ENCODE measurements around the gene LSAMP. TPM values are rescaled to one million over a fixed set of nuclear protein-coding genes. Genes with fewer than 3 reads are reported as not detected.

LSAMP gene
- polyA plus RNA-seq, 1 donor from 2014 or later: 0.94 TPM

DNA sequence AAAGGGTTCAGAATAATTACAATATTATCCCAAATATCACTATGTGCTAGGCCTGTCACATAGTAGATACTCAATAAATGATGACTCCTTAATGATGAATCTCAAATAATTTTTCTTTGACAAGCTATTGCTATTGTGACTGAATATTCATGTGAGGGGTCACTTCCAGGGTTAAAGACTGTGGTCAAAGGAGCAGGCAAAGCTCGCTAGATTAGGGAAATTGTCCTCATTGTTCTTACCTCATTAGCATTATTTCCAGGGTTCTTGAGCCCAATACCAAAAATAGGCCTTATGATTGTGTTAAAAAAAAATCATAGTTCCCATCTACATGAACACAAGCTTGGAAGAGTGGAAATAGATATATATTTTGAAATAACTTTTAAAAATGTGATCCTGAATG, 569.8 kb downstream of the LSAMP start:
- no peaks in the 10 kb centered on the region for H3K27me3 Mint-ChIP-seq
- H3K27ac Mint-ChIP-seq: no peak overlapping the region
- H3K36me3 Mint-ChIP-seq: no peaks in the 10 kb centered on the region
- H3K9me3 Mint-ChIP-seq: no peaks in the 10 kb centered on the region
- no peaks in the 10 kb centered on the region for H3K4me1 Mint-ChIP-seq
- H3K4me3 Mint-ChIP-seq: no peak overlapping the region

- no peaks in the 10 kb centered on the region for H3K9me3 Mint-ChIP-seq
- H3K4me3 Mint-ChIP-seq: no peak overlapping the region
- H3K36me3 Mint-ChIP-seq: no peaks in the 10 kb centered on the region
- H3K27ac Mint-ChIP-seq: no peak overlapping the region
- H3K4me1 Mint-ChIP-seq: peaks cover 0 to 1% (median 0%) of the 10 kb centered on the region in 3 donors
- peaks cover 2% of the 10 kb centered on the region for H3K27me3 Mint-ChIP-seq
Observed at GRCh38 chr3:115871735-115872134, 573.6 kb downstream of the LSAMP start.

DNA sequence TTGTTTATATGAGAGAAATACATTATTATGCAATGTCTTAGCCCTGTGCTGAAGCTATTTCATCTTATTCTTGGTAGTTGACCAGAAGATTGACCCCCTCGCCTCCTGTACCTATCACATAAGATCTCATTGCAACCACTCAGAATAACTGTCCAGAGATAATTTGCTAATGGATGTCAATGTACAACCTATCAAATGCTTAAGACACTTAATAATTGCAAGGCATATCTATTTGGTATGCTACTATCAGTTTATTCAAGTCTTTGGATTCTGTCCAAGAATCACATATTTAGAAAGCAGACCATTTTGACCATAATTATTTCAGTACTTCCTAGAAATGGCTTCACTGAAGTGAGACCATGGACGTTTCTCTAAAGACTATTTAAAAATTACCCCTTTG, 580.4 kb downstream of the LSAMP start:
- H3K27me3 Mint-ChIP-seq: peaks cover 2% of the 10 kb centered on the region
- no peaks in the 10 kb centered on the region for H3K9me3 Mint-ChIP-seq
- H3K36me3 Mint-ChIP-seq: no peaks in the 10 kb centered on the region
- no peak overlapping the region for H3K4me3 Mint-ChIP-seq
- no peak overlapping the region for H3K27ac Mint-ChIP-seq
- peaks cover 0 to 4% (median 1%) of the 10 kb centered on the region in 3 donors for H3K4me1 Mint-ChIP-seq

- Mint-ChIP-seq H3K27me3 (peaks cover 12% of the 10 kb centered on the region), H3K36me3 (no peaks in the 10 kb centered on the region), H3K4me3 (no peak overlapping the region), H3K9me3 (no peaks in the 10 kb centered on the region), H3K4me1 (peaks cover 1 to 4% (median 3%) of the 10 kb centered on the region in 3 donors), H3K27ac (no peak overlapping the region)
Observed at GRCh38 chr3:115862849-115863248, 582.4 kb downstream of the LSAMP start.

DNA sequence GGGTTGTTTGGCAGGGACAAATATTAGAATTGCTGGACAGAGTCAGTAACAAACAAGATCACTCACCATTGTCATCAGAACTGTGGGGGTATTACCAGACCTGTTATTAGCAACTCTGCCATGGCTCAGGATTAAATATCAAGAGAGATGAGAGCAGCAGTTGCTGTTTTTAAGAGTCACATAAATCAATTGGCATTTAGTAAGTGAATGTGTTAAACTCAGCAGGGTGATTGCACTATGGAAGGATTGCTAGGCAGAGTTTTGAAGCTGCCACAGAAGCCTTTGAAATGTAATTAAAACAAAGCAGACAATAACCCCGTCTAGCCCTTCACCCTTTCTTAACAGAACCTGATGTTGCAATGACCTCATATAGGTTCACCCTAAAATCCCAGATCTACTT, 583.2 kb downstream of the LSAMP start:
- Mint-ChIP-seq H3K36me3 (no peaks in the 10 kb centered on the region), H3K27me3 (peaks cover 12% of the 10 kb centered on the region), H3K4me3 (no peak overlapping the region), H3K9me3 (no peaks in the 10 kb centered on the region), H3K4me1 (peaks cover 0 to 4% (median 3%) of the 10 kb centered on the region in 3 donors), H3K27ac (no peak overlapping the region)

GRCh38 chr3:115861166-115861733, 584.0 kb downstream of the LSAMP start:
- H3K36me3 Mint-ChIP-seq: no peaks in the 10 kb centered on the region
- H3K4me3 Mint-ChIP-seq: no peak overlapping the region
- H3K4me1 Mint-ChIP-seq: peaks cover 0 to 4% (median 3%) of the 10 kb centered on the region in 3 donors
- peak overlapping the region in 1 of 3 donors; percentile 4 for H3K27ac Mint-ChIP-seq
- no peaks in the 10 kb centered on the region for H3K9me3 Mint-ChIP-seq
- H3K27me3 Mint-ChIP-seq: peaks cover 12% of the 10 kb centered on the region

DNA sequence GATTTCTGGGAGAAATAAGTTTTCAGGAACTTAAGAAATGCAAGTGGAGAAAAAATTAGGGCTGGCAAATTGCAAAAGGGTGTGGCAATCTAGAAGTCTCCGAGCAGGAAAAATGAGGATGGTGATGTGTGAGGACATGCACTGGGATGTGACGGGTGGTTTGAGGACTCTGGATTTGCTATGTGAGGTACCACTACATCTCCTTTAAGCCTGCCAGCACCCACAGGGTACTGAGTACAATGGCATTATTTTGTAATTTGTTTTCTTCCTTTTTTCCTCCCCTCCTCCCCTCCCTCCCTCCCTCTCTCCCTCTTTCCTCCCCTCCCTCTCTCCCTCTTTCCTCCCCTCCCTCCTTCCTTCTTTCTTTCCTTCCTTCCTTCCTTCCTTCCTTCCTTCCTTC, 584.5 kb downstream of the LSAMP start:
- peak overlapping the region in 1 of 3 donors; percentile 4 for H3K27ac Mint-ChIP-seq
- H3K4me3 Mint-ChIP-seq: no peak overlapping the region
- H3K4me1 Mint-ChIP-seq: peaks cover 0 to 3% (median 3%) of the 10 kb centered on the region in 3 donors
- H3K27me3 Mint-ChIP-seq: peaks cover 12% of the 10 kb centered on the region
- no peaks in the 10 kb centered on the region for H3K36me3 Mint-ChIP-seq
- no peaks in the 10 kb centered on the region for H3K9me3 Mint-ChIP-seq

DNA sequence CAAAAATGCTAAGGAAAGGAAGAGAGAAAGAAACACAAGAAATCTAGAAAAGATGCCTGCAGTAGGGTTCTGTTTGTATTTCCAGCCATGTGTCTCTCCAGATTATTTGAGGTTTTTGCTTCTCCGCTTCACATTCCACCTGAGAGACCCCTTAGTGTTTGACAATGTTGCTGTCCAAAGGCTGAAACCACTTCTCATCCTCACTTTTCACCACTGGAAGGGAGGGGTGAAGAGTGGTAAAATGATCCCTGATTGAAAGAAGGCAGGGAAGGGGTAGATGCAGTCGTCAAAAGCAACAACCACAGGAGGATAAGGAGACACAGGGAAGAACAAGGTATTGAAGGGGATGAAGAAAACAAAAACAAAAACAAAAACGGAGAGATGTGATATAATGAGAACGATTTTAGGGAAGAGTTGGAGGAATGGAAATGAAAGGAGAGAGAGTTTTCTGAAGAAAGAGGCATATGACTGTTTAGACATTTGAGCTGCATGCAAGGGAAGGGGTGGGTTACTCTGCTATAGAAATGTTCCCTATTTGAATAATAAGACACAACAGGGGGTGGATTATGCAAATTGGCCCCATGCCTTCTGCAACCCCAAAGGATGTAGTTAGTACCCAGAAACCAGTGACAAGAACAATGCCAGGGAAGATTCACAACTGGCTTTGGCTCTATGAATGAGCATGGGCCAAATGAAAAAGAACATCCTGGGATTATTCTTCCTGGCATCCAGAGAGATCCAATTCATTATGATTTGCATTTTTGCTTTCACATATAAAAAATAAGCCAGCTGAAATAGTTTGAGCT, 586.1 kb downstream of the LSAMP start:
- H3K27ac Mint-ChIP-seq: no peak overlapping the region
- H3K4me3 Mint-ChIP-seq: no peak overlapping the region
- H3K9me3 Mint-ChIP-seq: no peaks in the 10 kb centered on the region
- peaks cover 12% of the 10 kb centered on the region for H3K27me3 Mint-ChIP-seq
- H3K36me3 Mint-ChIP-seq: no peaks in the 10 kb centered on the region
- peaks cover 0 to 3% (median 0%) of the 10 kb centered on the region in 3 donors for H3K4me1 Mint-ChIP-seq

DNA sequence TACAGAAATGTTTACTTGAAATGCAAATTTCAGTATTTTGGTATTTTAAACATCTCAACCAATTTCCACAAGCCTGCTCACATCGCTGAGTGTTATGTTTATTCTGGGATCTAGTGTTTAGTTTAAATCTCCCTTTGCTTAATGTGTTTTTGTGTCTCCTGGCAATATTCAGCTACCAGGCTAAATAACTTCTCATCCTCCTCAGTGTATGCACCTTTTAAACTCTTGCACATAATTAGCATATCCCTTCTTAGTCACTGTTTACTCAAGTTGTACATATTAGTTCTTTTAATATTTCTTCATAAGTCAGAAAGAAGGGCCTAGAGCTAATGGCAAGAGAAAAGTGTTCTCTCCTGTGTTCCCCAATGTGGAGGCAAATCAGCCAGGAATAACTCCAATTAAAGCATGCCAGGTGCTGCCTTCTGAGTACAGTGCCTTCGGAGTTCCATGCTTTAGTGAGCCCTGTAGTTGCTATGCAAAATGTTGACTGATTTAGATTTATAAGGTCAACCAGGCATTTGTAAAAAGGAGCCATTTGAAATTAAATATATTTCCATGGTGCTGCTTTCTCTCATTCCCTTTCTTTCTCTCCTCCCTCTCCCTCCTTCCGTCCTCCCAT, 587.7 kb downstream of the LSAMP start:
- Mint-ChIP-seq H3K4me3 (no peak overlapping the region), H3K27me3 (peaks cover 12% of the 10 kb centered on the region), H3K27ac (no peak overlapping the region), H3K4me1 (peaks cover 0 to 3% (median 0%) of the 10 kb centered on the region in 3 donors), H3K36me3 (no peaks in the 10 kb centered on the region), H3K9me3 (no peaks in the 10 kb centered on the region)

DNA sequence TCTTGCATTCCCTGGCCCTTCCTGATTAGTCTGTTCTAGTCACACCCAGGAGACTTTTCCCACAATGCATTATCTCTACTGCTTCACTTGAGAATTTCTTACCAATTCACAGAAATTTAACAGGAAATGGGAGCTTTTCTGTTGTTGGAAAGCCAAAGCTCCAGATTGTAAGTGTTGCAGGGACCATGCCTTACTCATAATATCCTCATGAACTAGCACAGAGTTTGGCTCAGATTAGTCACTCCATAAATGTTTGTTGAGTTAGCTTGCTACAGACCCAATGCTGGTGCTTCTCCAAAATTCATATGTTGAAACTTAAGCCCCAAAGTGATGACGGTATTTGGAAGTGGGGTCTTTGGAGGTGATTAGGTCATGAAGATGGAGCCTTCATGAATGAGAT, 589.4 kb downstream of the LSAMP start:
- no peak overlapping the region for H3K27ac Mint-ChIP-seq
- no peaks in the 10 kb centered on the region for H3K9me3 Mint-ChIP-seq
- H3K4me3 Mint-ChIP-seq: no peak overlapping the region
- peaks cover 0 to 3% (median 0%) of the 10 kb centered on the region in 3 donors for H3K4me1 Mint-ChIP-seq
- H3K27me3 Mint-ChIP-seq: peaks cover 12% of the 10 kb centered on the region
- no peaks in the 10 kb centered on the region for H3K36me3 Mint-ChIP-seq

GRCh38 chr3:115853104-115853503, 592.2 kb downstream of the LSAMP start:
- Mint-ChIP-seq H3K27ac (no peak overlapping the region), H3K27me3 (peaks cover 2% of the 10 kb centered on the region), H3K9me3 (no peaks in the 10 kb centered on the region), H3K36me3 (no peaks in the 10 kb centered on the region), H3K4me1 (no peaks in the 10 kb centered on the region), H3K4me3 (no peak overlapping the region)

- Mint-ChIP-seq H3K27ac (no peak overlapping the region), H3K4me1 (no peaks in the 10 kb centered on the region), H3K27me3 (no peaks in the 10 kb centered on the region), H3K36me3 (no peaks in the 10 kb centered on the region), H3K4me3 (no peak overlapping the region), H3K9me3 (no peaks in the 10 kb centered on the region)
Observed at GRCh38 chr3:115852278-115852677, 593.0 kb downstream of the LSAMP start.

GRCh38 chr3:115851571-115851970, 593.7 kb downstream of the LSAMP start:
- Mint-ChIP-seq H3K36me3 (no peaks in the 10 kb centered on the region), H3K4me1 (no peaks in the 10 kb centered on the region)

GRCh38 chr3:115848641-115849040, 596.6 kb downstream of the LSAMP start:
- no peaks in the 10 kb centered on the region for H3K27me3 Mint-ChIP-seq
- no peaks in the 10 kb centered on the region for H3K4me1 Mint-ChIP-seq
- no peaks in the 10 kb centered on the region for H3K9me3 Mint-ChIP-seq
- no peak overlapping the region for H3K4me3 Mint-ChIP-seq
- no peak overlapping the region for H3K27ac Mint-ChIP-seq
- no peaks in the 10 kb centered on the region for H3K36me3 Mint-ChIP-seq

More at GRCh38 chr3:115851571-115851970, 593.7 kb downstream of the LSAMP start:
- H3K9me3 Mint-ChIP-seq: no peaks in the 10 kb centered on the region
- H3K4me3 Mint-ChIP-seq: no peak overlapping the region
- no peaks in the 10 kb centered on the region for H3K27me3 Mint-ChIP-seq
- H3K27ac Mint-ChIP-seq: no peak overlapping the region

DNA sequence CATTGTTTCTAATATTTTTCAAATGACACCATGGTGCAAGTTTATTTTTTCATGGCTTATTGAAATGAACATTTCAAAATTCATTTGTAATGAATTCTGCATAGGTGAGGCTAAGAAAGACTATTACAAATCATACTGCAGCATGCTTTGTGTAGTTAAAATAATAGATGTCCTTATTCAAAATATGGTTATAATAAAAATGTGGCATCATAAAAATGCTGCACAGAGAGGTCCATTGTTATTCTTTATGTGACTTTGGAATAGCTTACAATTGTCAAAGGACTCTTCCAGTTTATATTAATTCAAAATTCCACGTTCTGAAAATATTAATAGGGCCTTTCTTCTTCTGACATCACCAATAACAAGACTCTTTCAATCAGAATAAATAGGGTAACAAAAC, 599.3 kb downstream of the LSAMP start:
- H3K4me3 Mint-ChIP-seq: no peak overlapping the region
- H3K27me3 Mint-ChIP-seq: no peaks in the 10 kb centered on the region
- no peak overlapping the region for H3K27ac Mint-ChIP-seq
- H3K4me1 Mint-ChIP-seq: no peaks in the 10 kb centered on the region
- peaks cover 0 to 3% (median 0%) of the 10 kb centered on the region in 3 donors for H3K9me3 Mint-ChIP-seq
- no peaks in the 10 kb centered on the region for H3K36me3 Mint-ChIP-seq

All from IgD-negative memory B cell (primary cell).